WTC11 (cell line): ENCODE results near the gene TTLL5.

Source experiments
- ARID4B ChIP-seq: sonication (generic); formaldehyde crosslinking; IDR thresholded peaks from 2 replicates; pipeline ENCODE4 v1.8.0; 2023; ENCODE audit warnings: missing genetic modification reagents, mild to moderate bottlenecking, borderline replicate concordance
- CREB1 ChIP-seq: sonication (generic); formaldehyde crosslinking; IDR thresholded peaks from 2 replicates; pipeline ENCODE4 v1.8.0; 2023; ENCODE audit warnings: mild to moderate bottlenecking, missing genetic modification reagents
- CREM ChIP-seq: sonication (generic); formaldehyde crosslinking; IDR thresholded peaks from 2 replicates; pipeline ENCODE4 v1.8.1; 2022; ENCODE audit warnings: mild to moderate bottlenecking, missing genetic modification reagents, moderate library complexity
- ETV6 ChIP-seq: sonication (generic); formaldehyde crosslinking; IDR thresholded peaks from 2 replicates; pipeline ENCODE4 v1.8.1; 2022; ENCODE audit warnings: mild to moderate bottlenecking, missing genetic modification reagents
- GABPB1 ChIP-seq: sonication (generic); formaldehyde crosslinking; IDR thresholded peaks from 2 replicates; pipeline ENCODE4 v1.8.1; 2023; ENCODE audit warnings: mild to moderate bottlenecking, missing genetic modification reagents
- NR1H2 ChIP-seq: sonication (generic); formaldehyde crosslinking; IDR thresholded peaks from 2 replicates; pipeline ENCODE4 v1.9.0; 2021; ENCODE audit warnings: mild to moderate bottlenecking, moderate library complexity, missing genetic modification reagents
- PRDM15 ChIP-seq: sonication (generic); formaldehyde crosslinking; IDR thresholded peaks from 2 replicates; pipeline ENCODE4 v1.8.0; 2022; ENCODE audit warnings: missing genetic modification reagents
- SMAD4 ChIP-seq: sonication (generic); formaldehyde crosslinking; IDR thresholded peaks from 2 replicates; pipeline ENCODE4 v1.8.0; 2022; ENCODE audit warnings: mild to moderate bottlenecking, missing genetic modification reagents
- SP1 ChIP-seq: sonication (generic); formaldehyde crosslinking; conservative IDR thresholded peaks from 2 replicates; pipeline ENCODE4 v1.8.1; 2022; ENCODE audit warnings: missing genetic modification reagents
- TEAD4 ChIP-seq: sonication (generic); formaldehyde crosslinking; IDR thresholded peaks from 2 replicates; pipeline ENCODE4 v1.8.0; 2022; ENCODE audit warnings: mild to moderate bottlenecking, missing genetic modification reagents
- TF ChIP-seq, protein P1 (sequence below): fragments of 200-600 bp; IDR thresholded peaks from 2 replicates; pipeline ENCODE4 v1.8.0; 2022; ENCODE audit warnings: antibody characterized with exemption
- TF ChIP-seq, protein P2 (sequence below): fragments of 250-450 bp; sonication (Bioruptor Pico); IDR thresholded peaks from 2 replicates; pipeline ENCODE4 v1.9.0; 2021; ENCODE audit warnings: moderate library complexity, mild to moderate bottlenecking, inconsistent platforms, borderline replicate concordance
- TF ChIP-seq, protein P3 (sequence below): sonication (generic); formaldehyde crosslinking; IDR thresholded peaks from 2 replicates; pipeline ENCODE4 v1.8.1; 2022; ENCODE audit warnings: low read depth, missing genetic modification reagents, borderline replicate concordance
- TF ChIP-seq, protein P4 (sequence below): sonication (generic); formaldehyde crosslinking; IDR thresholded peaks from 2 replicates; pipeline ENCODE4 v1.8.1; 2022; ENCODE audit warnings: mild to moderate bottlenecking, moderate library complexity, missing genetic modification reagents

DNA sequence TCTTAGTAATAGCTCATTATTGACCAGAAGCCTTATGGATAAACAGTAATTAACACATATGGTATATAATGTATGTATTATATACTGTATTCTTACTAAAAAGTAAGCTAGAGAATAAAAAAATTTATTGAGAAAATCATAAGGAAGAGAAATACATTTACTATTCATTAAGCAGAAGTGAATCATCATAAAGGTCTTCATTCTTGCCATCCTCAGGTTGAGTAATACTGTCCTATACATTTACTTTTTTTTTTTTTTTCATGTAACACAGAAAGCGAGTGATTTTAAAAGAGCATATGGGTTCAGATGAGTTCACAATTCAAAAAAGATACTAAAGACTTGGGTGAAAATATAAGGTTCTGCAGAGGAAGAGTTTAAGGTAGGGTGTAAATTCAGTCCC lies 168.3 kb downstream of the TTLL5 start:
- TF ChIP-seq ETV6 (no peak), CREB1 (CRISPR knock-in tag) (no peak), ARID4B (CRISPR knock-in tag) (no peak), SP1 (CRISPR knock-in tag) (no peak), CREM (CRISPR knock-in tag) (no peak), GABPB1 (no peak), SMAD4 (CRISPR knock-in tag) (no peak), PRDM15 (no peak), TEAD4 (CRISPR knock-in tag) (no peak), NR1H2 (CRISPR knock-in tag) (no peak)
- TF ChIP-seq, protein P1, sequence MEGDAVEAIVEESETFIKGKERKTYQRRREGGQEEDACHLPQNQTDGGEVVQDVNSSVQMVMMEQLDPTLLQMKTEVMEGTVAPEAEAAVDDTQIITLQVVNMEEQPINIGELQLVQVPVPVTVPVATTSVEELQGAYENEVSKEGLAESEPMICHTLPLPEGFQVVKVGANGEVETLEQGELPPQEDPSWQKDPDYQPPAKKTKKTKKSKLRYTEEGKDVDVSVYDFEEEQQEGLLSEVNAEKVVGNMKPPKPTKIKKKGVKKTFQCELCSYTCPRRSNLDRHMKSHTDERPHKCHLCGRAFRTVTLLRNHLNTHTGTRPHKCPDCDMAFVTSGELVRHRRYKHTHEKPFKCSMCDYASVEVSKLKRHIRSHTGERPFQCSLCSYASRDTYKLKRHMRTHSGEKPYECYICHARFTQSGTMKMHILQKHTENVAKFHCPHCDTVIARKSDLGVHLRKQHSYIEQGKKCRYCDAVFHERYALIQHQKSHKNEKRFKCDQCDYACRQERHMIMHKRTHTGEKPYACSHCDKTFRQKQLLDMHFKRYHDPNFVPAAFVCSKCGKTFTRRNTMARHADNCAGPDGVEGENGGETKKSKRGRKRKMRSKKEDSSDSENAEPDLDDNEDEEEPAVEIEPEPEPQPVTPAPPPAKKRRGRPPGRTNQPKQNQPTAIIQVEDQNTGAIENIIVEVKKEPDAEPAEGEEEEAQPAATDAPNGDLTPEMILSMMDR, result no peak
- TF ChIP-seq, protein P2, sequence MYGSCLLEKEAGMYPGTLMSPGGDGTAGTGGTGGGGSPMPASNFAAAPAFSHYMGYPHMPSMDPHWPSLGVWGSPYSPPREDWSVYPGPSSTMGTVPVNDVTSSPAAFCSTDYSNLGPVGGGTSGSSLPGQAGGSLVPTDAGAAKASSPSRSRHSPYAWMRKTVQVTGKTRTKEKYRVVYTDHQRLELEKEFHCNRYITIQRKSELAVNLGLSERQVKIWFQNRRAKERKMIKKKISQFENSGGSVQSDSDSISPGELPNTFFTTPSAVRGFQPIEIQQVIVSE, result no peak
- TF ChIP-seq, protein P3, sequence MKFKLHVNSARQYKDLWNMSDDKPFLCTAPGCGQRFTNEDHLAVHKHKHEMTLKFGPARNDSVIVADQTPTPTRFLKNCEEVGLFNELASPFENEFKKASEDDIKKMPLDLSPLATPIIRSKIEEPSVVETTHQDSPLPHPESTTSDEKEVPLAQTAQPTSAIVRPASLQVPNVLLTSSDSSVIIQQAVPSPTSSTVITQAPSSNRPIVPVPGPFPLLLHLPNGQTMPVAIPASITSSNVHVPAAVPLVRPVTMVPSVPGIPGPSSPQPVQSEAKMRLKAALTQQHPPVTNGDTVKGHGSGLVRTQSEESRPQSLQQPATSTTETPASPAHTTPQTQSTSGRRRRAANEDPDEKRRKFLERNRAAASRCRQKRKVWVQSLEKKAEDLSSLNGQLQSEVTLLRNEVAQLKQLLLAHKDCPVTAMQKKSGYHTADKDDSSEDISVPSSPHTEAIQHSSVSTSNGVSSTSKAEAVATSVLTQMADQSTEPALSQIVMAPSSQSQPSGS (CRISPR knock-in tag), result no peak
- TF ChIP-seq, protein P4, sequence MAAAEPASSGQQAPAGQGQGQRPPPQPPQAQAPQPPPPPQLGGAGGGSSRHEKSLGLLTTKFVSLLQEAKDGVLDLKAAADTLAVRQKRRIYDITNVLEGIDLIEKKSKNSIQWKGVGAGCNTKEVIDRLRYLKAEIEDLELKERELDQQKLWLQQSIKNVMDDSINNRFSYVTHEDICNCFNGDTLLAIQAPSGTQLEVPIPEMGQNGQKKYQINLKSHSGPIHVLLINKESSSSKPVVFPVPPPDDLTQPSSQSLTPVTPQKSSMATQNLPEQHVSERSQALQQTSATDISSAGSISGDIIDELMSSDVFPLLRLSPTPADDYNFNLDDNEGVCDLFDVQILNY, result no peak
